ENCODE data around the gene PNMA1. TPM values are rescaled to one million over a fixed set of nuclear protein-coding genes. Genes with fewer than 3 reads are reported as not detected.

PNMA1 gene
- total RNA-seq, 2 donors from 2014 or later = 17.1 to 18.3 TPM

- TF ChIP-seq CTCF (IDR thresholded peaks at IDR 0.05) = no peak
- H3K36me3 ChIP-seq = no peaks in the 10 kb centered on the region
- H3K27ac ChIP-seq = no peak overlapping the region
- no peak for DNase-seq (ENCODE audit: low spot score)
- no peaks in the 10 kb centered on the region for H3K9me3 ChIP-seq
- H3K4me1 ChIP-seq = no peaks in the 10 kb centered on the region
- H3K27me3 ChIP-seq = no peaks in the 10 kb centered on the region
- no peak overlapping the region for H3K4me3 ChIP-seq
Measured at GRCh38 chr14:73686901-73687300, 27.3 kb downstream of the PNMA1 start.

GRCh38 chr14:73685328-73685727 lies 28.9 kb downstream of the PNMA1 start:
- H3K4me1 ChIP-seq = no peaks in the 10 kb centered on the region
- no peaks in the 10 kb centered on the region for H3K27me3 ChIP-seq
- no peak overlapping the region for H3K4me3 ChIP-seq
- H3K36me3 ChIP-seq = no peaks in the 10 kb centered on the region
- H3K9me3 ChIP-seq = no peaks in the 10 kb centered on the region
- H3K27ac ChIP-seq = no peak overlapping the region
- DNase-seq (ENCODE audit: low spot score) = no peak
- TF ChIP-seq CTCF (IDR thresholded peaks at IDR 0.05) = no peak

- DNase-seq (ENCODE audit: low spot score) = no peak
- H3K36me3 ChIP-seq = no peaks in the 10 kb centered on the region
- no peak for TF ChIP-seq CTCF (IDR thresholded peaks at IDR 0.05)
- H3K4me1 ChIP-seq = no peaks in the 10 kb centered on the region
- H3K27ac ChIP-seq = no peak overlapping the region
- no peak overlapping the region for H3K4me3 ChIP-seq
- H3K9me3 ChIP-seq = no peaks in the 10 kb centered on the region
- no peaks in the 10 kb centered on the region for H3K27me3 ChIP-seq
Measured at GRCh38 chr14:73684627-73685026, 29.6 kb downstream of the PNMA1 start.

- Histone ChIP-seq H3K27me3 (no peaks in the 10 kb centered on the region), H3K36me3 (no peaks in the 10 kb centered on the region), H3K4me1 (no peaks in the 10 kb centered on the region), H3K27ac (no peak overlapping the region), H3K9me3 (no peaks in the 10 kb centered on the region), H3K4me3 (no peak overlapping the region)
- TF ChIP-seq CTCF (IDR thresholded peaks at IDR 0.05) = no peak
- DNase-seq (ENCODE audit: low spot score) = no peak
Measured at GRCh38 chr14:73680821-73681220, 33.4 kb downstream of the PNMA1 start.

- no peaks in the 10 kb centered on the region for H3K4me1 ChIP-seq
- no peaks in the 10 kb centered on the region for H3K27me3 ChIP-seq
- TF ChIP-seq CTCF (IDR thresholded peaks at IDR 0.05) = no peak
- H3K27ac ChIP-seq = no peak overlapping the region
- DNase-seq (ENCODE audit: low spot score) = no peak
- no peak overlapping the region for H3K4me3 ChIP-seq
- H3K36me3 ChIP-seq = no peaks in the 10 kb centered on the region
- H3K9me3 ChIP-seq = no peaks in the 10 kb centered on the region
Measured at GRCh38 chr14:73678698-73679097, 35.5 kb downstream of the PNMA1 start.

GRCh38 chr14:73674986-73675385 lies 39.2 kb downstream of the PNMA1 start:
- Histone ChIP-seq H3K9me3 (no peaks in the 10 kb centered on the region), H3K4me3 (no peak overlapping the region), H3K27me3 (no peaks in the 10 kb centered on the region), H3K36me3 (no peaks in the 10 kb centered on the region), H3K4me1 (no peaks in the 10 kb centered on the region), H3K27ac (no peak overlapping the region)
- TF ChIP-seq CTCF (IDR thresholded peaks at IDR 0.05) = no peak
- DNase-seq (ENCODE audit: low spot score) = no peak
